CD4-positive, alpha-beta T cell treated with Interleukin-10 for 1 hour (primary cell): ENCODE data around the gene CAMK1D.
A peak's percentile ranks its signal among the peaks of the same experiment; 100 is the strongest.

Experiments used
- DNase-seq: peaks from one replicate; pipeline ENCODE4 v3.0.0-alpha.2; 2020

The CAMK1D gene

DNA sequence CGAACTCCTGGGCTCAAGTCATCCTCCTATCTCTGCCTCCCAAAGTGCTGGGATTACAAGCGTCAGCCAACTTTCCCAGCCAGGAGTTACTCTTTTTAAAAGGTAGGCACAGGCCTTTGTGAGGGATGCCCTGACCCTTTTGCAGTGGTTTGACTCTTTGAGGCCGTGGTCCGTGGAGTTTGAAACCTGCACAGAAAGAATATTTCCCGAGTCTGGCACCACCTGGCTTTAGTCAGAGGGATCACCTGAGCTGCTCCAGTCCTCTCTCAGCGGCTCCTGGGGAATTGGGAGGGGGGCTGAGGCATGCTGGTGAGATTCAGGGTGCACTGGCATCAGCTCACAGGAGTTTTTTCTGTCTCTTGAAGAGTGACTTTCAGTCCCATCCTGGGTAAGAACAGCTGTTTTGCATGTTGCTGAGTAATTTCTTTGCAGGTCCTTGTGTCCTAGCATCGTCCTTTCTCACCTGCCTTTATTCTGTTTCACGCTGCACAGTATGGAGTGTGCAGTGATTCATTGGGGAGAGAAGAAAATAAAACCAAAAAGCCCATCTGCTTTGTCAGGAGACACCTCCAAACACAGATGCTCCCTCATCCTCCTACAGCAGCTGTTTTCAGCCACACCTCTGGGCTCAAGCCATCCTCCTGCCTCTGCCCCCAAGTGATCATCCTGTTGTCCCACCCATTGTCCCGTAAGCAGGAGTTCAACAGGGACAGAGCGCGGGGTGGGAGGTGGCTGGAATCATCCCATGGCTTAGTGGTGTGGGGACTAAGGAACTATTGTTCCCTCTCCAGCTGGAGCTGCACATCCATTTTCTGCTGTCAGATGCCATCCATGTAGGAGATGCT is 284.7 kb downstream of the CAMK1D start:
- DNase-seq = no peak

DNA sequence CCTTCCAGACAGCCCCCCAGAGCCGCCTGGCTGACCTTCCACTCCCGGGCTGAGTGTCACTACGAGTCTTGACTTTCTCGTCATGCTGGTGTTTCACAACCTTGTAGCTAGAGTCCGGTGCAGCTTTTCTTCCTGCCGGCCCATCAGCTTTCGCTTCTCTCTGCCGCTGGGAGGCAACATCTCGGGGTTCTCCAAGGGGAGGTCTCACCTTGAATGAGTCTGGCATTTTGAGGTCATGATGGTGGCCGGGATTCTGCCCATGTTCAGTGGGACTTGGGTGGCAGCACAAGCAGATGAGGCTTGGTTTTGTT is 285.2 kb downstream of the CAMK1D start:
- no peak for DNase-seq

DNA sequence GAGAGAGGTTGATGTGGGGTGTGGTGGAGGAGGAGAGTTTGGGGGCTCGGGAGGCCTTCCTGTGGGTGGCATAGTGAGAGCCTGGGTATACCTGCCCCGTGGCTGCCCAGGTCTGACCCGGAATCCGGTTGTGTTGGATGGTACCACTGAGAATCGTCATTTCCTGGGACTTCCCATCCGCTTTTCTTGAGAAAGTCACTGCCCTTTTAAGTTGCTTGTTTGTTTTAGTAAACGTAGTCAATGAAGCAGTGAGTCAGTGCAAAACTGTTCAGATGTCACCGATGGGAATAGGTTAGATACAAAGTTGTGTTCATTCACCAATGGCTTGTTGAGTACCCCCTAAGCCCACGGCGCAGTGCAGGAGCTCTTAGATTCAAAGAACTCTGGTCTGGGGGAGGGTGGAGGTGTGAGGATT is 285.8 kb downstream of the CAMK1D start:
- DNase-seq = peak; percentile 24

DNA sequence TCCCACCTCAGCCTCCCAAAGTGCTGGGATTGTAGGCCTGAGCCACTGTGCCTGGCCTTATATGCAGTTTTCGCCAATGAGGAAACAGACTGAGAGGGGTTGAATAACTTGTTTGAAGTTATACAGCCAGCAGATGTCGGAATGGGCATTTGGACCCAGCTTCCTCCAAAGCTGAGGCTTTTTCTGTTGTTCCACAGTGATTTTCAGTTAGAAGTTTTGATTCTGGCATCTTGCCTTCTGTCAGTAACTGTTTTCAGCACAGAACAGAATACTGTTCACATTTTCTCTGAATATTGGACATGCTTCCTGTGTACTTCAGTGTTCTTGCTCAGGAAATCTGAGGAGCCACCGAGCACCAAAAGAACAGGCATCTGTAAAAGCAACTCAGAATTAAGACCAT is 287.2 kb downstream of the CAMK1D start:
- DNase-seq = no peak

DNA sequence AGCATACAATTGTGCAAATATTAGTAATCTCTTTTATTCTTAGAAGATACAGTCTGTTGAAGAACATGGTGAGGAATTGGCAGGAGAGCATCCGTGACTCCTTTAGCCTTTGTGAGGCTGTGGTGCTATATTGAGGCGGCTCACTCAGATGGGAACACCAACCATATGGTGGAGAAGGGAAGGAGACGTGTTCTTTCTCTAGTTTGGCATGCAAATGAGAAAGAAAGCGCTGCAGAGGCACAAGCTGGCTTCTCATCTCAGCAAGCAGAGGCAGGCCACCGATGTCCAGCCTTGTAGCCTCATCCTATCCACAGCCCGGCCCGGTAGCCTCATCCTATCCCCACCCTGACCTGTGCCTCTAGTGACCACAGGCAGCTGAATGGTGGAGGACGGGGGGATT is 288.3 kb downstream of the CAMK1D start:
- no peak for DNase-seq

DNA sequence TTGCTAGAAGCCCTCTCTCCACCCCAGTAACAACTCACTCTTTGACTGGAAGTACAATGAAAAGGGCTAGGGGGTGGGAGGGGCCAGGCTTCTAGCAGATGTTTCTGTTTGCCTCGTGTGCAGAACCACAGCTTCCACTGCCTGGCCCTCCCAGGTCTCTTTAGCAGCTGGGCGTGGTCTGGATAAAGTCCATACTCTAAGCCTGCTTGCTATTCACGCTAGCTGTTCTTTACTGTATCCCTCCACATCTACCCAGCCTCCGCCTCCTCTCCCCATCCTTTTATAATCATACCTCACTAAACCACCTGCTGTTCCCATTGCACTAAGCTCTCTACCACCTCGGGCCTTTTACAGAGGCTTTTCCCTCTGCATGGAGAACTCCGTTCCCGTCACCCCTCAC is 288.8 kb downstream of the CAMK1D start:
- no peak for DNase-seq

DNA sequence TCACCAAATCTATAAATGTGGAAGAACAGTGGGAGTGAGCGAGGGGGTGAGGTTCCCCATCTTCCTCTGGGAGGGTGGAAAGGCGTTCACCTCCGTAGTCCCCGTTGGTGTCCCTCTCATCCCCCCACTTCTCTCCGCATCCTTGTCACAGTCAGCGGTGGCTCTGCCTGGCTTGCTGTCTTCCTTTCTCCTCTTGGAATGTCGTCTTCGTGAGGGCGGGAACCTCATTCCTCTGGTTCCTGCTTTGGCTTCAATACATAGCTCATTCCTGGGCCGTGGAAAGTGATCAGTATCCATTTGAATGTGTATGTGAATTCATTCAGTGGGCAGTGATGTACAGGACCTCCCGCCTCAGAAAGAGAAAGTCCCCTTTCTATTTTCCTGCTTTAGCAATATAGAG is 289.4 kb downstream of the CAMK1D start:
- no peak for DNase-seq

DNA sequence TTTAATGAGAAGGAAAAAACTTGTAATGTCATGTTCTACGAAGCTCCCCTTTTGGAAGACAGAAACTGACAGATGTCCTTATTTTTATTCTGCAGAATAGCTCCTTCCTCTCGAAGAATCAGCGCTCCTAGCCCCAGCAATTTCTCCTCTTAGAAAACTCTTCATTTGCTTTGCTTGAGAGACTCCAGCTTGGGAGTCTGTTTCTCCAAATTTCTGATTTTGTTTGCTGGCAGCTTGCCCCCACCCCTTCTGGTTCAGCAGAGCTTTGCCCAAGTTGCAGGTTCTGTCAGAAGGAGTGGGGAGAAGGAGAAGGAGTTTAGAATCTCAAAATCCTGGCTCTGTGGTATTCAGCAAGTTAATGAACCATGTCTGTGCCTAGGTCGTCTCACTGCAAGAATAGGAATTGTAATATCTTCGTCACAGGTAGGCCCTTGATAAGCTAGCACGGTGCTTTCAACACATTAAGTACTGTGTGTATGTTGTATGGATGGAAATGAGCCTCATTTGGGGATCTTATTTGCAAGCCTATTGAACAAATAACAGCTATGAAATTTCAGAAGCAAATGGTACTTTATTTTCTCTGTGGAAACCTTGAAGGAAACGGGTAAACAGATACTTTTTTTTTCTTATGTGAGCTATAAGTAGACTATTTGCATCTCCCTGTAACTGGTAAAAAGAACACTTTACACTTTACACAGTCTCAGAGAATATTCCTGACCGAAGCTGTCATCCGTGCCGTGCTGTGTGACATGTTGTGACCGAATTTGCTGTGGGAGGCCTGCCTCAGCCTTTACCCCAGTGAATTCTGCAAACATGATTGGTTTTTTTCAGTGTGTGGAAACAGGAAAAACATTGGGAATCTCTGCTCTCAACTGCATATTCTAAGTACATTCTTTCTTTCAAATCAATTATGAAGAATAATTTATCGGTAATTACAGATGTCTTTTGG is 290.9 kb downstream of the CAMK1D start:
- no peak for DNase-seq

DNA sequence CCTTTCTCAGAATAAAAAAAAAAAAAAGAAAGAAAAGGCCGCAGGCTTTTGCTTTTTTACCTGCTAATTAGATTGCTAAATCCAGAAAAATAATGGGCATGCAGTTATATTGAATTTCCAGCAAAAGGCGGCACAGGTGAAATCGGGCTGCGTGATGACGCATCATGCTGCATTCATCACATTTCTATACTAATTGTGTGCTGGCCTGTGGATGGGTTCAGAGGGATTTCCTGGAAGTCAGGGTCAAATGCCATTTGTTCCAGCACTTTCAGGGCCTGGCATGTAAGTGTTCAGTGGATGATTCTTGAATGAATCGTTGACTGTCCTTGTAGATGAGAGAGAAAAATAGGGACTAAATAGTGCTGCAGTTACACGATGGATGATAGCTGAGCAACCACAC is 292.7 kb downstream of the CAMK1D start:
- DNase-seq = no peak

DNA sequence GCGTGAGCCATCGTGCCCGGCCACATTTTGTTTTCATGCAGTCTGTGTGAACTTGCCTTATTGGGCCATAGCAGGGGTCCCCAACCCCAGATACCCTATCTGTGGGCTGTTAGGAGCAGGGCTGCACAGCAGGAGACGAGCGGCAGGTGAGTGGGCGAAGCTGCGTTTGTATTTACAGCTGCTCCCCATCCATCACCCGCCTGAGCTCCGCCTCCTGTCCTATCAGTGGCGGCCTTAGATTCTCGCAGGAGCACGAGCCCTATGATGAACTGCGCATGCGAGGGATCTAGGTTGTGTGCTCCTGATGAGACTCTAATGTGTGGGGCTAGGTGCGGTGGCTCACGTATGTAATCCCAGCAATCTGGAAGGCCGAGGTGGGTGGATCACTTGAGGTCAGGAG is 293.9 kb downstream of the CAMK1D start:
- no peak for DNase-seq

DNA sequence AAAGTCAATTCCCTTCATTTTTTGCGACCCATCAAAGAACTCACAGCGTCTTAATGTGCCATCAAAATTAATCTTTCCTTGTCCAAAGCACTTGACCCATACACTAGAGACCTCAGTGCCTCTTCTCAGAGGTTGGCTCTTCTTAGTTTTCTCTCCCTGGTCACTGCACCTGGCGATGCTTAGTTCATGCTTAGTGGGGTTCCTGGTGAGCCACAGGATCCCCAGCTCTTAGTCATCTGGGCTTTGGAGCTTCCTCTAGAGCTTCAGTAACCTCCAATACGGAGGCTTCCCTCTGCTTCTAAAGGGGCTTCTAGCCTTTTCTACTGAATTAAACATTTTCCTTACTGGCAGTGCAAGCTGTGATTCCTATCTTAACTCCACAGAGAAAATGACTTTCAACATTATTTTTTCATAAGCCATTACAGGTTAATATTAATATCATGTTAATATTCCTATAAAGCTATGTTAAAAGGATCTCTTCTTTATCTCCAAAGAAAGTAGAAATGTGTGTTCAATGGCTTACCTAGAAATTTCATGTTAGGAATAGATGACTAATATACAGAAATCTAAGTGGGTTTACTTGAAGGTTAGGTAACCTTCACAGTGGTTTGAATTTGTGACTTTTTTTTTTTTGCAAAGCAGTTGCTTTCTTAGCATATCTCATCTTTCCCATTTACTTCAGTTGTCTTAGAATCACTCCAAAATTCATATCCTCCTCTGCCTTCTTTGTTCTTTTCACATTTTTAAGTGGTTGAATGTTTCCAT is 295.2 kb downstream of the CAMK1D start:
- DNase-seq = no peak

DNA sequence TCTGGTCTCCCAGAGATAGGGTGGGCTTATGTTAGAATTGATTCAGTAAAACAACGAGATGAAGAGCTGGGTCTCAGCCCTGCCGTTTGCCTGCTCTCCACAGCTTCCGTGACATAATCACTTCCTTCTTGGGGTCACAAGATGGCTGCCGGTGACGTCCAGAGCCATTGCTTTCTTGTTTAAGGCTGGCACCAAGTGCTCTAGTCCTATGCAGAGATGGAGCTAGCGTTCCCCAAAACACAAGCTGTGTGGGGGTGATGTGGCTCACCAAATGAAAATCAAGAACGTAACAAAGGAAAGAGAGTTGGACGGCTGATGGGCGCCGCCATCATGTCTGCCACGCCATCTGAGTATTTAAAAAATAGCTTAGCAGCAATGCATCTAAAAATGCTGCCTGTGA is 296.1 kb downstream of the CAMK1D start:
- no peak for DNase-seq

DNA sequence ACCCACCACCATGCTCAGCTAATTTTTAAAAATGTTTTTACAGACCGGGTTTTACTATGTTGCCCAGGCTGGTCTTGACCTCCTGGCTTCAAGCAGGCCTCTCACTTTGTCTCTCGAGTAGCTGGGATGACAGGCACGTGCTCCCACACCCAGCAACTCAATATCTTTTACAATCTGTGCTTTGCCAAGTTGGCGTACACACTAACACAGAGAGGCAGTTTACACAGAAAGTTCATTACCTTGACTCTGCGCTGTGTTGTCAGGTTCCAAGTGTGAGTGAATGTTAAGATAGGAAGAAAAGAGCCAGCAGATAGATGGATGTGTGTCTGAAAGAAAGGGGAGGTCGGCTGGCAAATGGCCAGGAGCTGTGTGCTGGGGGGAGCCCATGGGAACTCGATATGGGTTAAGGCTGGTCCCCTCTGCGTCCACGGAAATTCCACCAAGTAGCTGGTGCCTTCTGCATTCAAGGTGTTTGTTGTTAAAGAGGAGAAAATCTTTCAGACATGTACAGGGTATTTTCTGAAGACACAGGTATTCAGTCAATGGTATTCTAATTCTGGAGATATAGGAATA is 299.8 kb downstream of the CAMK1D start:
- no peak for DNase-seq

DNA sequence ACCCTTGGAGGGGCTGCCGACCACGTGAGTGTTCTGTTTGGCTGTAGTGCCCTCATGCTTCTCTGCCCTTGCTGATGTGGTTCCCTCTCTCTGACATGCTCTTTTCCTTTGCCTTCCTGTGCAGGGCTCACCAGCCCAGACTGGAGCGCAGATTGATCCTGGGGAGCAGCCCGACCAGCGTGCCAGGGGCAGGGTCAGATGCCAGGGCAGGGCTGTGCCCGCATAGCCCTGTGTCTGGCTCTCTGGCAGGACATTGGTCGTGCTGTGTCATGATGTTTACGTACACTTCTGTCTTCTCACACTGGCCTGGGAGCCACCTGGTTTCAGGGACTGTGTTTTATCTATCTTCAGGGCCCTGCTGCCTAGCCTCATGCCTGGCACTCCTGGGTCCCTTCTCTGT is 300.8 kb downstream of the CAMK1D start:
- no peak for DNase-seq

DNA sequence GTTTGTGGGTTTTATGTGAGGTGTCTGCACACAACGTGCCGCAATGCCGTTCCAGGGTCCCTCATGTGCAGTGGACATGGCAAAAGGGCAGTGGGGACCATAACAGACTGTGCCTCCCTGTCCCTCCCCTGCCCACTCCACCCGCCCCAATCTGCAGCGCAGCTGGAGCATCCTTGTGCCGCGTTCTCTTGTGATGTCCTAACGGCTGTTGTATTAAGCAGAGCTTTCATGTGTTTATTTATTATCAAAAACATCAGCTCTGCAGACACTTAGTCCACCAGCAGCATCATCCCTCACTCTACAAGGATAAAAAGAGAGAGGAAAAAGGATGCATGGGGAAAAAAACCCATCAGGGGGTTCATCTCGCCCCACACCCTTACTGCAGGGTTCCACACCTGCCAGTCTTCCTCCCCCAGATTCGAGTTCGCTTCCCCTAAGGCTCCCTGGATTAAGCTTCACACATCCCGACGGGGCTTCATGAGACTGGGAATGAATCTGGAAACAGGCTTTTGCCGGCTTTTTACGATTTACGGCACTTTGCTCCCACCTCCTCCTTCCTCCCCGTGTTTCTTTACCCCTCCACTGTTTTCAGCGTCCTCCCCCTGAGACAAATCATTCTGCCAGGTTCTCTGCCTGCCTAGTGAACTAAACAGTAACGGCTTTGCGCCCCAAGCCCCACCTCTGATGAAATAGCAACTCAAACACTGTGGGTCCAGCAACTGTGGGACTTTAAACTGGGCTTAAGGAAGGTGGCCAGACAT is 301.4 kb downstream of the CAMK1D start:
- no peak for DNase-seq

DNA sequence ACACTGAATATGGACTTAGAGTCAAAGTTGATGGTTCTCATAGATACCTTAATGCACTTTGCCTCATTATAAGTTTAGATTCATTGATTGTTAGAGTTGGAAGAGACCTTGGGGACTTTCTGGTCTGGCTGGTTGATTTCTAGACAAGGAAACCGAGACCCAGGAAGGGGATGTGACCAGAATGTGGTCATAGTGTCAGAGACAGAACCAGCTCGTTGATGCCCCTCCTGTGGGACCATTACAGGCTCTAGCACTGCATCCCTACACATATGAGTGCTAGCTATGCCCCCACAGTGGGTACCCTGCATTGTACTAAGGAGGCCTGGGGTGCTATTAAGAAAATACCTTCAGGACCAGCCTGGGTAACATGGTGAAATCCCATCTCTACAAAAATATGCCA is 306.6 kb downstream of the CAMK1D start:
- no peak for DNase-seq

DNA sequence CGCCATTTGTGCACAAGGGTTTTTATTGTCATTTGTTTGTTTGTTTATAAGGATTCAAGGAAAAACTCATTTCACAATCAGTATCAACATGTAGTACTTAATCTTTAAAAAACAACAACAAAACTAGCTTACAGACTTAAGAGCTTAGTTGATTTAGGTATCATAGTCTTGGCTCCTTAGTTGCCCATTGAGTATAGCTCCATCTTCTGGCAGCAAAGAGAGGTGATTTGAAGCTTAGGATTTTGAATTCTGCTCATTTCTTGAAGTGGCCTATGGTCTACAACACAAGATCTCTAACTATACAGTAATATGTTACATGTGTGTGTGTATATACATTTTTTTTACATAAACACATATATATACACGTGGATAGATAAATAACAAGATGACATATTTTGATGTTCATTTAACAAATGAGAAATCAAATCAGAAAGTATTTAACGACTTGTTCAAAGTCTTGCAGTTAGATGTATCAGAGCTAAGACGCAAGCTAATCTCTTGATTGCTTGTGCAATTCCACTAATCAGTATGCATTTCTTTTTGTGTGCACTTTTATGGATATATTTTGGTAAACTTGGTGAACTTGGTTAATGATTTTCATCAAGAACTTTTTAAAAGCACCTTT is 307.3 kb downstream of the CAMK1D start:
- DNase-seq = peak; percentile 71

DNA sequence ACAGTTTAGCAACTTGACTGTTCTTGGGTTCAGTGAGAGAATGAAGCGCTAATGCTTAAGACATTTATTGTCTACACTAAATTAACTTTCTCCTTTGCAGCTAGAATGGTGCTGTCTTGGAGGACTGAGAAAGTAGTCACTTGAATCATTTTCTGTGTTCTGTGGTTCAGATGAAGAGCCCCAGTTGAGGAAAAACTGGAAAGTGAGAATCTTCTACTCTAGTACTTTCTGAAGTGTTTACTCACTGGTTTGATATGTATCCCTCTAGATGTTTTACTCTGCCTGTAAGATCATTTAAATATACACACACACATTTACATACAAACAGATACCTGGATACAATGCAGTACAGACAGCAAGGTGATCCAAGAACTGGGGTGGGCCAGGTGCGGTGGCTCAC is 308.1 kb downstream of the CAMK1D start:
- no peak for DNase-seq

DNA sequence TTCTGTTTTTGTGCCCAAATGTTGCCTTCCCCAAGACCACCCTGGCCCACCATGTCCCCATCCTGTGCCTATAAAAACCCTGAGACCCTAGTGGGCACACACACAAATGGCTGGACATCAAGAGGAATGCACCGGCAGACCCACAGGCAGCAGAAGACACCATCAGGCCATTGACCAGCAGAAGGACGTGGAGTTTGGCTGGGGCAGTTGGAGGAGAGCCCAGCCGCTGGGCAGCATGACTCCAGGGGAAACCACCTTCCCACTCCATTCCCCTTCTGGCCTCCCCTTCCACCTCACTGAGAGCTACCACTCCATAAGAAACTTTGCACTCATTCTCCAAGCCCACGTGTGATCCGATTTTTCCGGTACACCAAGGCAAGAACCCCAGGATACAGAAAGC is 309.2 kb downstream of the CAMK1D start:
- DNase-seq = no peak

DNA sequence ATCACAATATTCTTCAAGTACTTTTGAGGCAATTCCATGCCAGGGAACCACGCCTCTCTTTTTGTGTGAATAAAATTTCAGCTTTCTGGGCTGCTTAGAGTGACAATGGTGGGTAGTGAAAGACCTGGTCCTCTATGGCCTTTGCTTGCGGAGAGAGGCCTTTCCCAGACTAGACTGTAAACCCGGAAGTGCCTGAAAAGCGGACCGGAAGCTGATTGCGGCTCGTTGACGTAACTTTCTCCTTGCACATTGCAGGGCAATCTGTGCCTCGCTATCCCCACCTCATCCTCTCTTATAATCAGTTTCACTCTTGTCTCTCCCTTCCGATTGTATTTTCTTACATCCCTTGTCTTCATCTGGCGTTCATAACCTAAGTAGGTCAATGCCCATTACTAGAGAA is 310.4 kb downstream of the CAMK1D start:
- DNase-seq = no peak

DNA sequence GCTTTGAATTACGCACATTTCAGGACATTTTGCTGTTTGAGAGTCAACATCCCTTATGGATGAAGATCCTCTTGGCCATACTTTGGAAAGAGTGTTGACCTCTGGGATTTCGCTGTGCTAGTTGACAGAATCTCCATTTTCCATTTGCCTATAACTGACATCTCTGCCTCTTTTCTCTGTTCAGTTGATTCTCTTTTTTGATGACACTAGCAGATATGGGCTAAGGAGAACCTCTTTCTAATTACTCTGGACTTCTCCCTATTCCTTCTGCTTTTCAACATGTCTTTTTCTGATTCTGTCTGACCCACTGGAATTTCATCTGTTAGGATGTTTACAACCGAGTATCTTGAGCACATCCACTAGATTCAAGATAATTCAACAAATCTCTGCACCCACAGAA is 311.5 kb downstream of the CAMK1D start:
- no peak for DNase-seq

DNA sequence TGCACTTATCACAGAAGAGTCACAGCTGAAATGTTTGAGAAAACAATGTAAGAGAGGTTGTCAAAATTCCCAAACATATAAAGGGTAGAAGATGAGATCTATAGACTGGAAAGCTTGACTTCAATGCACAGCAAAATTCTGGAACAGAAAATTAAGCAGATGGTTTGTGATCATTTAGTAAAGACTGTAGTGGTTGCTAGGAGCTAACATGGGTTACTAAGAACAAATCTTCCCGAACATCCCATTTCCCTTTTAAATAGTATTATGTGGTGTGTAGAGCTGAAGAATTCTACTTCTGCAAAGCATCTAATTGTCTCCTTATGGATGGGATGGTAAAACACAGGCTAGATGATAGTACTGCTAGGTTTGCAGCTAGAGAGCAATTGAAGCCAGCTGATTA is 312.3 kb downstream of the CAMK1D start:
- DNase-seq = no peak
